Epithelial cell of esophagus (primary cell): ENCODE data around the gene TMEM138.

Experiments used
- DNase-seq: peaks from one replicate; pipeline ENCODE4 v3.0.0; 2010; ENCODE audit warnings: low read depth
- H3K4me3 ChIP-seq: 2 replicates; pipeline ENCODE4 v1.5.1; 2011; ENCODE audit warnings: mild to moderate bottlenecking, low read length, control low read depth
- TF ChIP-seq, protein P1 (sequence below): IDR thresholded peaks from 2 replicates; pipeline ENCODE4 v1.5.1; 2011; ENCODE audit warnings: low read depth, mild to moderate bottlenecking, low read length, control low read depth, inconsistent platforms; ENCODE audit not compliant: insufficient read depth; ENCODE audit errors: missing control alignments

The TMEM138 gene

GRCh38 chr11:61361741-61362541, at the start of gene TMEM138, which contains the start of gene CYB561A3:
Gene TMEM138, plus strand, starts transcription at chr11:61362374. Its CDS starts 2,017 bp downstream, at chr11:61364391.
Gene CYB561A3, minus strand, starts transcription at chr11:61361882. Its CDS starts 5,169 bp downstream, at chr11:61356713.
- peak; percentile 97 for DNase-seq
- peak within 1 kb of the TSS; percentile 71 for H3K4me3 ChIP-seq
- TF ChIP-seq, protein P1, sequence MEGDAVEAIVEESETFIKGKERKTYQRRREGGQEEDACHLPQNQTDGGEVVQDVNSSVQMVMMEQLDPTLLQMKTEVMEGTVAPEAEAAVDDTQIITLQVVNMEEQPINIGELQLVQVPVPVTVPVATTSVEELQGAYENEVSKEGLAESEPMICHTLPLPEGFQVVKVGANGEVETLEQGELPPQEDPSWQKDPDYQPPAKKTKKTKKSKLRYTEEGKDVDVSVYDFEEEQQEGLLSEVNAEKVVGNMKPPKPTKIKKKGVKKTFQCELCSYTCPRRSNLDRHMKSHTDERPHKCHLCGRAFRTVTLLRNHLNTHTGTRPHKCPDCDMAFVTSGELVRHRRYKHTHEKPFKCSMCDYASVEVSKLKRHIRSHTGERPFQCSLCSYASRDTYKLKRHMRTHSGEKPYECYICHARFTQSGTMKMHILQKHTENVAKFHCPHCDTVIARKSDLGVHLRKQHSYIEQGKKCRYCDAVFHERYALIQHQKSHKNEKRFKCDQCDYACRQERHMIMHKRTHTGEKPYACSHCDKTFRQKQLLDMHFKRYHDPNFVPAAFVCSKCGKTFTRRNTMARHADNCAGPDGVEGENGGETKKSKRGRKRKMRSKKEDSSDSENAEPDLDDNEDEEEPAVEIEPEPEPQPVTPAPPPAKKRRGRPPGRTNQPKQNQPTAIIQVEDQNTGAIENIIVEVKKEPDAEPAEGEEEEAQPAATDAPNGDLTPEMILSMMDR = no peak

DNA sequence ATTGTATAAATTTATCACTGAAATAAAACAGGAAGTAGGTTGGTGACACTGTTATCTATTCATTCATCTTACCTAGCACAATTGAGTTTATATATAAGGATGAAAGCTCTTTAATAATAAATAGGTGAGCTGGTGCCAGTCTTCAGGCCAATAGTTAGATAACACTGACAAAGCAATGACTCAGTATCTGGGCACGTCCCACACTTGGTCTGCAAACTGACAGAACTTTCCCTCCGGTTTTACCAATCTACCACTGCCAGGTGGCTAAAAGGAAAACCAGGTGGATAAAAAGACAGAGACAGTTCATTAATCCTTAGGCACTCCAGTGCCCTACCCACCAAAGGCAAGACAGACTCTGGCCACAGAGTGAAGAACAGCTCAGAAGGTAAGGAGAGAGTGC, 46.9 kb upstream of the TMEM138 start:
- peak; percentile 41 for DNase-seq
- TF ChIP-seq, protein P1 = no peak
- no peak overlapping the region for H3K4me3 ChIP-seq

GRCh38 chr11:61325649-61326414, 36.3 kb upstream of the TMEM138 start:
- TF ChIP-seq, protein P1 = no peak

GRCh38 chr11:61327669-61328071, 34.5 kb upstream of the TMEM138 start:
- no peak for DNase-seq
- no peak overlapping the region for H3K4me3 ChIP-seq
- TF ChIP-seq, protein P1 = no peak

More at GRCh38 chr11:61325649-61326414, 36.3 kb upstream of the TMEM138 start:
- H3K4me3 ChIP-seq = no peak overlapping the region
- peak; percentile 88 for DNase-seq

GRCh38 chr11:61328351-61328750, 33.8 kb upstream of the TMEM138 start:
- no peak overlapping the region for H3K4me3 ChIP-seq
- TF ChIP-seq, protein P1 = no peak
- DNase-seq = no peak

GRCh38 chr11:61329871-61330270, 32.3 kb upstream of the TMEM138 start:
- no peak overlapping the region for H3K4me3 ChIP-seq
- no peak for DNase-seq
- TF ChIP-seq, protein P1 = no peak
